HG03095 (cell line): Measurements from ENCODE around the gene EDDM13.
"Not testable (repeated sequence)": the region's sequence is repeated elsewhere in the genome, so short reads cannot be mapped to it uniquely, and the experiment has no call there.

Experiments used
- ATAC-seq: cut with Tn5 transposase; IDR thresholded peaks from one replicate; pipeline ENCODE4 v1.9.1; 2021; ENCODE audit warnings: moderate library complexity; ENCODE audit not compliant: unreplicated experiment

EDDM13 gene

GRCh38 chr19:56272161-56272798 is at the start of gene EDDM13:
Gene EDDM13, plus strand, starts transcription at chr19:56272748. Its CDS starts 87 bp downstream, at chr19:56272835.
- ATAC-seq: no peak

- ATAC-seq: no peak
Measured at GRCh38 chr19:56222901-56223300, 49.6 kb upstream of the EDDM13 start.

GRCh38 chr19:56223481-56223880 is 49.1 kb upstream of the EDDM13 start:
- no peak for ATAC-seq

GRCh38 chr19:56245121-56245740 is 27.3 kb upstream of the EDDM13 start:
- ATAC-seq: no peak

- not testable (repeated sequence) for ATAC-seq
Measured at GRCh38 chr19:56245764-56246163, 26.8 kb upstream of the EDDM13 start.

- ATAC-seq: not testable (repeated sequence)
Measured at GRCh38 chr19:56248736-56249338, 23.7 kb upstream of the EDDM13 start.

GRCh38 chr19:56252699-56253422 is 19.7 kb upstream of the EDDM13 start:
- ATAC-seq: no peak

GRCh38 chr19:56253737-56254136 is 18.8 kb upstream of the EDDM13 start:
- no peak for ATAC-seq

GRCh38 chr19:56258272-56258671 is 14.3 kb upstream of the EDDM13 start:
- no peak for ATAC-seq

- no peak for ATAC-seq
Measured at GRCh38 chr19:56261145-56261544, 11.4 kb upstream of the EDDM13 start.

- ATAC-seq: not testable (repeated sequence)
Measured at GRCh38 chr19:56261932-56262331, 10.6 kb upstream of the EDDM13 start.

GRCh38 chr19:56263319-56263718 is 9.2 kb upstream of the EDDM13 start:
- no peak for ATAC-seq

GRCh38 chr19:56266051-56266450 is 6.5 kb upstream of the EDDM13 start:
- no peak for ATAC-seq

- no peak for ATAC-seq
Measured at GRCh38 chr19:56269348-56269747, 3.2 kb upstream of the EDDM13 start.

- no peak for ATAC-seq
Measured at GRCh38 chr19:56270676-56271075, 1.9 kb upstream of the EDDM13 start.

GRCh38 chr19:56271151-56271550 is 1.4 kb upstream of the EDDM13 start:
- no peak for ATAC-seq

- no peak for ATAC-seq
Measured at GRCh38 chr19:56273563-56274117, 1.1 kb downstream of the EDDM13 start.

- ATAC-seq: no peak
Measured at GRCh38 chr19:56282809-56283208, 10.3 kb downstream of the EDDM13 start.

GRCh38 chr19:56284746-56285145 is 12.2 kb downstream of the EDDM13 start:
- no peak for ATAC-seq

GRCh38 chr19:56290104-56290503 is 17.6 kb downstream of the EDDM13 start:
- no peak for ATAC-seq

GRCh38 chr19:56291867-56292266 is 19.3 kb downstream of the EDDM13 start:
- ATAC-seq: no peak
